ENCODE results near the gene KMT2E.

The KMT2E gene

GRCh38 chr7:105086850-105087249 lies 72.8 kb downstream of the KMT2E start:
- no peak for TF ChIP-seq CTCF (IDR thresholded peaks at IDR 0.05; ENCODE audit: borderline replicate concordance, control extremely low read depth, extremely low read depth, insufficient read depth, missing control alignments)
- in situ Hi-C loops (cut with MboI; ENCODE audit: low sequenced_read_pairs, unreplicated experiment) = no loop called here
- DNase-seq (ENCODE audit: low spot score) = no peak

- TF ChIP-seq CTCF (IDR thresholded peaks at IDR 0.05; ENCODE audit: borderline replicate concordance, control extremely low read depth, extremely low read depth, insufficient read depth, missing control alignments) = no peak
- in situ Hi-C loops (cut with MboI; ENCODE audit: low sequenced_read_pairs, unreplicated experiment) = no loop called here
- no peak for DNase-seq (ENCODE audit: low spot score)
Measured at GRCh38 chr7:105087981-105088380, 74.0 kb downstream of the KMT2E start.

- in situ Hi-C loops (cut with MboI; ENCODE audit: low sequenced_read_pairs, unreplicated experiment) = no loop called here
- no peak for TF ChIP-seq CTCF (IDR thresholded peaks at IDR 0.05; ENCODE audit: borderline replicate concordance, control extremely low read depth, extremely low read depth, insufficient read depth, missing control alignments)
- DNase-seq (ENCODE audit: low spot score) = no peak
Measured at GRCh38 chr7:105088456-105088855, 74.5 kb downstream of the KMT2E start.

GRCh38 chr7:105094966-105095365 lies 81.0 kb downstream of the KMT2E start:
- DNase-seq (ENCODE audit: low spot score) = no peak
- in situ Hi-C loops (cut with MboI; ENCODE audit: low sequenced_read_pairs, unreplicated experiment) = no loop called here
- TF ChIP-seq CTCF (IDR thresholded peaks at IDR 0.05; ENCODE audit: borderline replicate concordance, control extremely low read depth, extremely low read depth, insufficient read depth, missing control alignments) = no peak

GRCh38 chr7:105096306-105096705 lies 82.3 kb downstream of the KMT2E start:
- TF ChIP-seq CTCF (IDR thresholded peaks at IDR 0.05; ENCODE audit: borderline replicate concordance, control extremely low read depth, extremely low read depth, insufficient read depth, missing control alignments) = no peak
- in situ Hi-C loops (cut with MboI; ENCODE audit: low sequenced_read_pairs, unreplicated experiment) = no loop called here
- no peak for DNase-seq (ENCODE audit: low spot score)

- no peak for DNase-seq (ENCODE audit: low spot score)
- no peak for TF ChIP-seq CTCF (IDR thresholded peaks at IDR 0.05; ENCODE audit: borderline replicate concordance, control extremely low read depth, extremely low read depth, insufficient read depth, missing control alignments)
- in situ Hi-C loops (cut with MboI; ENCODE audit: low sequenced_read_pairs, unreplicated experiment) = no loop called here
Measured at GRCh38 chr7:105097619-105098018, 83.6 kb downstream of the KMT2E start.

All from GM13976 (cell line).